Measurements from ENCODE around the gene SYTL1. TPM values are rescaled to one million over a fixed set of nuclear protein-coding genes. Genes with fewer than 3 reads are reported as not detected.

The SYTL1 gene
- total and polyA plus RNA-seq, 4 donors: 10.5 to 58.0 (median 34.6) TPM

DNA sequence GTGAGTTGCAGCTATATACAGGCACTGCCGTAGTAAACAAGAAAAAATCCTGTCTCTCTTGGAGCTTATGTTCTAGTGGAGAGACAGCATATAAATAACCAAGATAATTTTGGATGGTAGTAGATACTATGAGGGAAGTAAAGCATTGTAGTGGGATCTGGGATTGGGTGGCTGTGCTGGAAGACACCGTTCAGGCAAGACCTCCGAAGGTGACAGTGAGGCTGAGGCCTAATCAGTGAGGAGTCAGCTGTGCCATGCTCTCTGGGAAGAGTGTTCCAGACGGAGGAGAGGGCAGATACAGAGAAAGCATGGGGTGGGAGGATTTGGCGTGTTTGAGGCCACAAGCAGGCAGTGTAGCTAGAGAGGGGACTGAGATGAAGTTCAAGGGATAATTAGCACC is 13.9 kb upstream of the SYTL1 start:
- DNase-seq (no peak), ATAC-seq (ENCODE audit: insufficient read depth, low FRiP score) (no peak)
- Histone ChIP-seq H3K4me1 (ENCODE audit: control insufficient read depth in 5 of 5, insufficient read depth in 5 of 5, low read length in 5 of 5) (peaks cover 4 to 6% (median 5%) of the 10 kb centered on the region in 5 donors), H3K27ac (ENCODE audit: low read depth in 1 of 2, low read length in 1 of 2) (no peak overlapping the region), H3K36me3 (ENCODE audit: control insufficient read depth in 4 of 4, insufficient read depth in 4 of 4, low read length in 4 of 4) (peaks cover 0 to 30% (median 21%) of the 10 kb centered on the region in 4 donors), H3K27me3 (ENCODE audit: control insufficient read depth in 3 of 3, insufficient read depth in 3 of 3, low read length in 2 of 3) (no peaks in the 10 kb centered on the region), H3K4me3 (no peak overlapping the region), H3K9ac (ENCODE audit: insufficient read depth in 1 of 2, low read length in 2 of 2) (no peak overlapping the region), H3K9me3 (ENCODE audit: control insufficient read depth in 4 of 4, insufficient read depth in 3 of 4, low read length in 3 of 4) (no peaks in the 10 kb centered on the region)
- WGBS, 2 donors: 87 to 93% methylated on average over 5 of the region's 5 CpGs
- TF ChIP-seq, protein P1, sequence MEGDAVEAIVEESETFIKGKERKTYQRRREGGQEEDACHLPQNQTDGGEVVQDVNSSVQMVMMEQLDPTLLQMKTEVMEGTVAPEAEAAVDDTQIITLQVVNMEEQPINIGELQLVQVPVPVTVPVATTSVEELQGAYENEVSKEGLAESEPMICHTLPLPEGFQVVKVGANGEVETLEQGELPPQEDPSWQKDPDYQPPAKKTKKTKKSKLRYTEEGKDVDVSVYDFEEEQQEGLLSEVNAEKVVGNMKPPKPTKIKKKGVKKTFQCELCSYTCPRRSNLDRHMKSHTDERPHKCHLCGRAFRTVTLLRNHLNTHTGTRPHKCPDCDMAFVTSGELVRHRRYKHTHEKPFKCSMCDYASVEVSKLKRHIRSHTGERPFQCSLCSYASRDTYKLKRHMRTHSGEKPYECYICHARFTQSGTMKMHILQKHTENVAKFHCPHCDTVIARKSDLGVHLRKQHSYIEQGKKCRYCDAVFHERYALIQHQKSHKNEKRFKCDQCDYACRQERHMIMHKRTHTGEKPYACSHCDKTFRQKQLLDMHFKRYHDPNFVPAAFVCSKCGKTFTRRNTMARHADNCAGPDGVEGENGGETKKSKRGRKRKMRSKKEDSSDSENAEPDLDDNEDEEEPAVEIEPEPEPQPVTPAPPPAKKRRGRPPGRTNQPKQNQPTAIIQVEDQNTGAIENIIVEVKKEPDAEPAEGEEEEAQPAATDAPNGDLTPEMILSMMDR (IDR thresholded peaks at IDR 0.05; ENCODE audit: control extremely low read depth, extremely low read depth): no peak

GRCh38 chr1:27330786-27331185 is 11.0 kb upstream of the SYTL1 start:
- no peak for ATAC-seq (ENCODE audit: insufficient read depth, low FRiP score)
- Histone ChIP-seq H3K36me3 (ENCODE audit: control insufficient read depth in 4 of 4, insufficient read depth in 4 of 4, low read length in 4 of 4) (peaks cover 0 to 46% (median 31%) of the 10 kb centered on the region in 4 donors), H3K27ac (ENCODE audit: low read depth in 1 of 2, low read length in 1 of 2) (no peak overlapping the region), H3K4me3 (no peak overlapping the region), H3K9ac (ENCODE audit: insufficient read depth in 1 of 2, low read length in 2 of 2) (no peak overlapping the region), H3K9me3 (ENCODE audit: control insufficient read depth in 4 of 4, insufficient read depth in 3 of 4, low read length in 3 of 4) (no peaks in the 10 kb centered on the region), H3K4me1 (ENCODE audit: control insufficient read depth in 5 of 5, insufficient read depth in 5 of 5, low read length in 5 of 5) (peaks cover 0 to 3% (median 0%) of the 10 kb centered on the region in 5 donors), H3K27me3 (ENCODE audit: control insufficient read depth in 3 of 3, insufficient read depth in 3 of 3, low read length in 2 of 3) (no peaks in the 10 kb centered on the region)
- TF ChIP-seq, protein P1 (IDR thresholded peaks at IDR 0.05; ENCODE audit: control extremely low read depth, extremely low read depth): no peak
- DNase-seq: no peak
- 87% methylated on average over 8 of the region's 8 CpGs for WGBS, 2 donors

GRCh38 chr1:27331426-27331825 is 10.4 kb upstream of the SYTL1 start:
- DNase-seq (no peak), ATAC-seq (ENCODE audit: insufficient read depth, low FRiP score) (no peak)
- Histone ChIP-seq H3K9ac (ENCODE audit: insufficient read depth in 1 of 2, low read length in 2 of 2) (no peak overlapping the region), H3K9me3 (ENCODE audit: control insufficient read depth in 4 of 4, insufficient read depth in 3 of 4, low read length in 3 of 4) (no peaks in the 10 kb centered on the region), H3K4me3 (no peak overlapping the region), H3K27ac (ENCODE audit: low read depth in 1 of 2, low read length in 1 of 2) (no peak overlapping the region), H3K4me1 (ENCODE audit: control insufficient read depth in 5 of 5, insufficient read depth in 5 of 5, low read length in 5 of 5) (peaks cover 0 to 3% (median 0%) of the 10 kb centered on the region in 5 donors), H3K36me3 (ENCODE audit: control insufficient read depth in 4 of 4, insufficient read depth in 4 of 4, low read length in 4 of 4) (peaks cover 0 to 50% (median 29%) of the 10 kb centered on the region in 4 donors), H3K27me3 (ENCODE audit: control insufficient read depth in 3 of 3, insufficient read depth in 3 of 3, low read length in 2 of 3) (no peaks in the 10 kb centered on the region)
- TF ChIP-seq, protein P1 (IDR thresholded peaks at IDR 0.05; ENCODE audit: control extremely low read depth, extremely low read depth): no peak
- 87 to 92% methylated on average over 3 of the region's 3 CpGs for WGBS, 2 donors

DNA sequence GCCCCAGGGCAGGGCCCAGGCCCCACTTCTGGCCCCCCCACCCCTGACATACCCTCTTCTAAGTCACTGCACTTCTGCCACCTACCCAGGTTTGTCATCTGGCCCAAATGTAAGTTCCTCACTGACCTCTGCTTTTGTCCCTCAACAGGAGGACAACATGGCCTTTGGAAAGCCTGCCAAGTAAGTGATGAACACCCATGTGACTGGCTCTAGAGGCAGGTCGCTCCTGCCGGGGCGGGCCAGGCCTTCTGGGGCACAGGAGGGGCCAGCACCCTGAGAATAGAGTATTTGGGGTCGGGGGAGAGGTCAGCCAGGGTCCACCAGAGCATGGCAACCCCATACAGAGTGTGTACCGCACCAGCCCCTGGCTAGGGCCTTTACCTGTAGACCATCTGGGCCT is 9.9 kb upstream of the SYTL1 start:
- WGBS, 2 donors: 88 to 97% methylated on average over 5 of the region's 5 CpGs
- peaks cover 0 to 55% (median 32%) of the 10 kb centered on the region in 4 donors for H3K36me3 ChIP-seq (ENCODE audit: control insufficient read depth in 4 of 4, insufficient read depth in 4 of 4, low read length in 4 of 4)

More for the DNA sequence above, 9.9 kb upstream of the SYTL1 start:
- Histone ChIP-seq H3K9ac (ENCODE audit: insufficient read depth in 1 of 2, low read length in 2 of 2) (no peak overlapping the region), H3K27me3 (ENCODE audit: control insufficient read depth in 3 of 3, insufficient read depth in 3 of 3, low read length in 2 of 3) (no peaks in the 10 kb centered on the region), H3K4me3 (no peak overlapping the region), H3K4me1 (ENCODE audit: control insufficient read depth in 5 of 5, insufficient read depth in 5 of 5, low read length in 5 of 5) (peaks cover 0 to 3% (median 0%) of the 10 kb centered on the region in 5 donors), H3K27ac (ENCODE audit: low read depth in 1 of 2, low read length in 1 of 2) (no peak overlapping the region), H3K9me3 (ENCODE audit: control insufficient read depth in 4 of 4, insufficient read depth in 3 of 4, low read length in 3 of 4) (no peaks in the 10 kb centered on the region)
- TF ChIP-seq, protein P1 (IDR thresholded peaks at IDR 0.05; ENCODE audit: control extremely low read depth, extremely low read depth): no peak
- no peak for ATAC-seq (ENCODE audit: insufficient read depth, low FRiP score)
- no peak for DNase-seq
